Lung microvascular endothelial cell (primary cell): ENCODE measurements around the gene GLYR1. TPM values are rescaled to one million over a fixed set of nuclear protein-coding genes. Genes with fewer than 3 reads are reported as not detected.
"Not testable (repeated sequence)": the region's sequence is repeated elsewhere in the genome, so short reads cannot be mapped to it uniquely, and the experiment has no call there.

Experiments
- DNase-seq, 2 donors: peaks; one replicate each; pipeline versions ENCODE4 v3.0.0 to v3.0.0-alpha.2; 2010; ENCODE audit warnings: low read depth in 2 of 2
- total RNA-seq: library from RNA; depleted of rRNA; stranded (reverse); fragments of >200 nt; gene quantifications from 2 replicates; pipeline ENCODE4 v1.2.1, GENCODE V29; 2014

The GLYR1 gene
- total RNA-seq: 36.4 and 47.8 TPM in 2 replicates

- DNase-seq: peak; percentile 98 to 99
These were observed at the start of gene GLYR1, which contains the start of gene UBN1 for GRCh38 chr16:4846901-4847773. Gene GLYR1 (minus strand): TSS chr16:4847288. CDS start chr16:4847265, 23 bp downstream. Gene UBN1 (plus strand): TSS chr16:4847481. CDS start chr16:4852918, 5,437 bp downstream.

- DNase-seq: not testable (repeated sequence)
These were observed 49.7 kb upstream of the GLYR1 start for GRCh38 chr16:4896761-4897160.

GRCh38 chr16:4895366-4895765 is 48.3 kb upstream of the GLYR1 start:
- no peak for DNase-seq

GRCh38 chr16:4894276-4895150 is 47.4 kb upstream of the GLYR1 start:
- no peak for DNase-seq

- no peak for DNase-seq
These were observed 46.2 kb upstream of the GLYR1 start for GRCh38 chr16:4893103-4893862.

GRCh38 chr16:4892361-4893102 is 45.4 kb upstream of the GLYR1 start:
- DNase-seq: no peak

GRCh38 chr16:4891886-4892216 is 44.8 kb upstream of the GLYR1 start:
- no peak for DNase-seq

- no peak for DNase-seq
These were observed 44.2 kb upstream of the GLYR1 start for GRCh38 chr16:4891097-4891885.

- no peak for DNase-seq
These were observed 43.6 kb upstream of the GLYR1 start for GRCh38 chr16:4890686-4891085.

GRCh38 chr16:4890026-4890425 is 42.9 kb upstream of the GLYR1 start:
- no peak for DNase-seq

GRCh38 chr16:4888428-4889135 is 41.5 kb upstream of the GLYR1 start:
- DNase-seq: no peak

GRCh38 chr16:4886151-4886550 is 39.1 kb upstream of the GLYR1 start:
- DNase-seq: no peak

- DNase-seq: no peak
These were observed 38.1 kb upstream of the GLYR1 start for GRCh38 chr16:4884972-4885874.

GRCh38 chr16:4884209-4884608 is 37.1 kb upstream of the GLYR1 start:
- DNase-seq: no peak

- DNase-seq: no peak
These were observed 36.4 kb upstream of the GLYR1 start for GRCh38 chr16:4883501-4883900.

- peak; percentile 45 to 77 for DNase-seq
These were observed 35.7 kb upstream of the GLYR1 start for GRCh38 chr16:4882633-4883285.

GRCh38 chr16:4882000-4882632 is 35.0 kb upstream of the GLYR1 start:
- peak; percentile 53 to 61 for DNase-seq
